Adipocyte (in vitro differentiated cells): ENCODE results near the gene C11orf86.
A peak's percentile ranks its signal among the peaks of the same experiment; 100 is the strongest.
"Not testable (repeated sequence)": the region's sequence is repeated elsewhere in the genome, so short reads cannot be mapped to it uniquely, and the experiment has no call there.

Source experiments
- DNase-seq: peaks from one replicate; pipeline ENCODE4 v3.0.0-alpha.2; 2015; ENCODE audit warnings: low read depth
- H3K27me3 ChIP-seq: replicated peaks from 2 replicates; pipeline ENCODE4 v1.7.0; 2013; ENCODE audit warnings: mild to moderate bottlenecking, low read length, moderate library complexity; ENCODE audit not compliant: control insufficient read depth, insufficient read depth
- H3K36me3 ChIP-seq: 2 replicates; pipeline ENCODE4 v1.7.0; 2013; ENCODE audit warnings: low read length, mild to moderate bottlenecking, moderate library complexity; ENCODE audit not compliant: control insufficient read depth, insufficient read depth, severe bottlenecking
- H3K4me1 ChIP-seq: 2 replicates; pipeline ENCODE4 v1.7.0; 2013; ENCODE audit warnings: mild to moderate bottlenecking, low read length, moderate library complexity; ENCODE audit not compliant: control insufficient read depth, insufficient read depth
- H3K4me3 ChIP-seq: 2 replicates; pipeline ENCODE4 v1.7.0; 2013; ENCODE audit warnings: mild to moderate bottlenecking, low read length, moderate library complexity
- H3K9ac ChIP-seq: 2 replicates; pipeline ENCODE4 v1.7.0; 2013; ENCODE audit warnings: mild to moderate bottlenecking, low read length, moderate library complexity
- H3K9me3 ChIP-seq: 2 replicates; pipeline ENCODE4 v1.7.0; 2013; ENCODE audit warnings: mild to moderate bottlenecking, low read length, moderate library complexity; ENCODE audit not compliant: control insufficient read depth

C11orf86 gene

GRCh38 chr11:66996609-66997273, 21.6 kb downstream of the C11orf86 start:
- peaks cover 17% of the 10 kb centered on the region for H3K27me3 ChIP-seq
- H3K9me3 ChIP-seq = no peaks in the 10 kb centered on the region
- no peak overlapping the region for H3K9ac ChIP-seq
- H3K4me1 ChIP-seq = peaks cover 11% of the 10 kb centered on the region
- H3K4me3 ChIP-seq = no peak overlapping the region
- no peaks in the 10 kb centered on the region for H3K36me3 ChIP-seq
- peak; percentile 64 for DNase-seq

DNA sequence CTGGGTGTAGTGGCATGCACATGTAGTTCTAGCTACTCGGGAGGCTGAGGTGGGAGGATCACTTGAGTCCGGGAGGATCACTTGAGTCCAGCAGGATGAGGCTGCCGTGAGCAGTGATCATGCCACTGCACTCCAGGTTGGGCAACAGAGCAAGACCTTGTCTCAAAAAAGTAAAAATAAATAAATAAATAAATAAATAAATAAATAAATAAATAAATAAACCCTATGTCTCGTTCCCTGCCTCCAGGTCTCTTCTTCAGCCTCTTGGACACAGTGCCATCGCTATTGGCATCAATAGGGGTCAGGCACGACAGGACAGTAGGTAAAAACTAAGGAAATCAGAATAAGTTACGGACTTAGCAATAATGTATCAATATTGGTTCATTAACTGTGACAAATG, 24.5 kb downstream of the C11orf86 start:
- peaks cover 4% of the 10 kb centered on the region for H3K27me3 ChIP-seq
- H3K9ac ChIP-seq = no peak overlapping the region
- no peak for DNase-seq
- H3K4me3 ChIP-seq = no peak overlapping the region
- H3K36me3 ChIP-seq = no peaks in the 10 kb centered on the region
- H3K4me1 ChIP-seq = peaks cover 11% of the 10 kb centered on the region
- no peaks in the 10 kb centered on the region for H3K9me3 ChIP-seq

- no peaks in the 10 kb centered on the region for H3K9me3 ChIP-seq
- peaks cover 4% of the 10 kb centered on the region for H3K27me3 ChIP-seq
- no peak for DNase-seq
- no peak overlapping the region for H3K9ac ChIP-seq
- no peak overlapping the region for H3K4me3 ChIP-seq
- H3K36me3 ChIP-seq = no peaks in the 10 kb centered on the region
- H3K4me1 ChIP-seq = peaks cover 18% of the 10 kb centered on the region
Observed at GRCh38 chr11:67001332-67001731, 26.2 kb downstream of the C11orf86 start.

DNA sequence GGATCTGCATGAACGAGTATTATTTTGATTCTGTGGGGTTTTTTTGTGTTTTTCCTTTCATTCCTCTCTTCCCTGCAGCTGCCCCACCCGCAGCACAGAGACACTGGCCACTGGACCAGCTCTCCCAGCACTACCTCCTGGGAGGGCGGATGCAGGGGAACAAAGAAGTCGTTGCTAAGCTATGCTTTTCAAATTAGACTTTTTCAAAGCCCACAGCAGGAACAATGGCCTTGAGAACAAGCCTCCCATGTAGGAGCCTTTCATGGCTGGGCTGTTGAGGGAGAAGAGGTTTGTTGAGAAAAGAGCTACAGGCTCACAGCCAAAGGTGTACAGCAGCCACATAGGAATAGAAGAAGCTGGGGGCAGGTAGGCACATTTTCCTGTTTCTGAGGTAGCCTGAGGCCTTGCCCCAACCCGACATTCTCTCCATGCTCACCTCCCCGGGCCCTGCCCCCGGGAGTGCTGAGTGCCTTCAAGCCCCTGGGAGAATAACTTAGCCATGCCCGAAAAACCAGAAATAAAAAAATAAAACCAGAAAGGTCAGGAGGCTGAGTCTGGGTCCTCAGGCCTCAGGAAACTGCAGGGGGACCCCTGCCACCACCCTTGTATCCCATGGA, 27.3 kb downstream of the C11orf86 start:
- H3K36me3 ChIP-seq = no peaks in the 10 kb centered on the region
- no peaks in the 10 kb centered on the region for H3K9me3 ChIP-seq
- peaks cover 15% of the 10 kb centered on the region for H3K4me1 ChIP-seq
- H3K27me3 ChIP-seq = peaks cover 4% of the 10 kb centered on the region
- DNase-seq = no peak
- no peak overlapping the region for H3K4me3 ChIP-seq
- H3K9ac ChIP-seq = no peak overlapping the region

GRCh38 chr11:67002921-67003411, 27.9 kb downstream of the C11orf86 start:
- Histone ChIP-seq H3K4me3 (no peak overlapping the region), H3K9me3 (no peaks in the 10 kb centered on the region), H3K9ac (no peak overlapping the region), H3K4me1 (peaks cover 15% of the 10 kb centered on the region), H3K36me3 (no peaks in the 10 kb centered on the region), H3K27me3 (peaks cover 4% of the 10 kb centered on the region)
- DNase-seq = no peak

DNA sequence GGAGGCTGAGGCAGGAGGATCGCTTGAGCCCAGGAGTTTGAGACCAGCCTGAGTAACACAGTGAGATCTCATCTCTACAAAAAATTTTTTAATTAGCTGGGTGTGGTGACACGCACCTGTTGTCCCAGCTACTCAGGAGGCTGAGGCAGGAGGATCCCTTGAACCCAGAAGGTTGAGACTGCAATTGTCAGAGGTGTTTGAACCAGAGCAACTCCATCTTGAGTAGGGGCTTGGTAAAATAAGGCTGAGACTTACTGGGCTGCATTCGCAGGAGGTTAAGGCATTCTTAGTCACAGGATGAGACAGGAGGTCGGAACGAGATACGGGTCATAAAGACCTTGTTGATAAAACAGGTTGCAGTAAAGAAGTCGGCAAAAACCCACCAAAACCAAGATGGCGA, 30.1 kb downstream of the C11orf86 start:
- not testable (repeated sequence) for H3K27me3 ChIP-seq, H3K9me3 ChIP-seq, H3K9ac ChIP-seq, H3K4me3 ChIP-seq, H3K36me3 ChIP-seq, DNase-seq
- peaks cover 15% of the 10 kb centered on the region for H3K4me1 ChIP-seq

GRCh38 chr11:67006029-67006884, 31.2 kb downstream of the C11orf86 start:
- Histone ChIP-seq H3K4me1 (peaks cover 15% of the 10 kb centered on the region), H3K36me3 (no peaks in the 10 kb centered on the region), H3K4me3 (peak overlapping the region; percentile 56), H3K9ac (peak overlapping the region; percentile 63), H3K9me3 (no peaks in the 10 kb centered on the region), H3K27me3 (no peaks in the 10 kb centered on the region)
- DNase-seq = no peak

- Histone ChIP-seq H3K9ac (no peak overlapping the region), H3K27me3 (no peaks in the 10 kb centered on the region), H3K4me3 (no peak overlapping the region), H3K36me3 (no peaks in the 10 kb centered on the region), H3K9me3 (no peaks in the 10 kb centered on the region), H3K4me1 (peaks cover 15% of the 10 kb centered on the region)
- DNase-seq = no peak
Observed at GRCh38 chr11:67007126-67007525, 32.0 kb downstream of the C11orf86 start.

DNA sequence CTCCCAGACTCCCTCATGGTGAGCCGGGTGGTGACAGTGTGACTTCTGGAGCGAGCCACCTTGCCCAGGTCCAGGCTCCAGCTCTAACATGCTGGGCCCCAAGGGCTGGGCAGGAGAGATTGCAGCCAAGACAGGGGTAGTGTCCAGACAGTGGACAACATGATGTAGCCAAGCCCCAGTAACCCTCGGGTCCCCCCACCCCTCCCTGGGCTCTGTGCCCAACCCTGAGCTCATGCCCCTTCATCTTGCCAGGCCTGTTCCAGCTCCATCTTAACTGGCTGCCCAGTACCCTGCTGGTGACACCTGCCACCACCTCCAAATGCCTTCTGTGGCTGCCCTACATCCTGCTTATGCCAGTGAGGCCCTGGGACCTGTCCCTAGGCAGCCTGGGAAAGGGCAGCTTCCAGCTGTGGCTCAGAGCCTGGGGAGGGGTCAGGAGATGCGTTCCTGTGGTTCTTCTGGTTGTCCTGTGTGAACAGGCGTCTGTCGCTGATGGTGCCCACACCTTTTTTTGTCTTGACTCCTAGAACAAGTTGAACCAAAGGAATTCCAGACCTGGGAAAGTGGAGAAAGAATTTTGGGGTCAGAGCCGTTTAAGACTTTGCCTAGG, 35.3 kb downstream of the C11orf86 start:
- Histone ChIP-seq H3K4me1 (peaks cover 15% of the 10 kb centered on the region), H3K4me3 (no peak overlapping the region), H3K9me3 (no peaks in the 10 kb centered on the region), H3K9ac (no peak overlapping the region), H3K36me3 (no peaks in the 10 kb centered on the region), H3K27me3 (peaks cover 14% of the 10 kb centered on the region)
- no peak for DNase-seq

GRCh38 chr11:67013511-67014045, 38.5 kb downstream of the C11orf86 start:
- Histone ChIP-seq H3K27me3 (peaks cover 19% of the 10 kb centered on the region), H3K9me3 (no peaks in the 10 kb centered on the region), H3K36me3 (no peaks in the 10 kb centered on the region), H3K4me1 (peaks cover 4% of the 10 kb centered on the region), H3K4me3 (no peak overlapping the region), H3K9ac (no peak overlapping the region)
- no peak for DNase-seq

DNA sequence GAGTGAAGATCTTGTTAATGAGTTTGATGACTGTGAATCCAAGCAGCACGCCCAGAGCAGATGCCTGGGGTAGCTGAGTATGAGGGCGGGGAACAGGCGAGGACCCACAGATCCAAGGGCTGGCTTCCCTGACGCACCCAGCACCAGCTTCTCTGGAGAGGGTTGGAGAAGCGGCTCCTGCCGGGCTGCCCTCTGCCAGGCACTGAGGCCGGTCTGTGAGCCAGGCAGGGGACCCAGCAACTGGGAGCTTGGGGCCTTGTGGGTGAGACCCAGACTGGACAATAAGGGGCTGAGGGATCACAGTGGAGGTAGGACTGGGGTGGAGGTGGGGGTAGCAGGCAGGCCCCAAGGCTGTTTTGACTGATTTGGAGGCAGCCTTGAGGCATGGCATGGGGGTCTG, 39.2 kb downstream of the C11orf86 start:
- no peaks in the 10 kb centered on the region for H3K9me3 ChIP-seq
- no peak overlapping the region for H3K4me3 ChIP-seq
- H3K4me1 ChIP-seq = peaks cover 4% of the 10 kb centered on the region
- no peaks in the 10 kb centered on the region for H3K36me3 ChIP-seq
- DNase-seq = no peak
- H3K9ac ChIP-seq = no peak overlapping the region
- peaks cover 19% of the 10 kb centered on the region for H3K27me3 ChIP-seq
